ENCODE measurements around the gene SYCE1L. TPM values are rescaled to one million over a fixed set of nuclear protein-coding genes. Genes with fewer than 3 reads are reported as not detected.

The SYCE1L gene
- polyA plus RNA-seq, 2 of the 4 experiments (the other 2 are of a cell fraction) = 1.4 to 6.6 TPM

DNA sequence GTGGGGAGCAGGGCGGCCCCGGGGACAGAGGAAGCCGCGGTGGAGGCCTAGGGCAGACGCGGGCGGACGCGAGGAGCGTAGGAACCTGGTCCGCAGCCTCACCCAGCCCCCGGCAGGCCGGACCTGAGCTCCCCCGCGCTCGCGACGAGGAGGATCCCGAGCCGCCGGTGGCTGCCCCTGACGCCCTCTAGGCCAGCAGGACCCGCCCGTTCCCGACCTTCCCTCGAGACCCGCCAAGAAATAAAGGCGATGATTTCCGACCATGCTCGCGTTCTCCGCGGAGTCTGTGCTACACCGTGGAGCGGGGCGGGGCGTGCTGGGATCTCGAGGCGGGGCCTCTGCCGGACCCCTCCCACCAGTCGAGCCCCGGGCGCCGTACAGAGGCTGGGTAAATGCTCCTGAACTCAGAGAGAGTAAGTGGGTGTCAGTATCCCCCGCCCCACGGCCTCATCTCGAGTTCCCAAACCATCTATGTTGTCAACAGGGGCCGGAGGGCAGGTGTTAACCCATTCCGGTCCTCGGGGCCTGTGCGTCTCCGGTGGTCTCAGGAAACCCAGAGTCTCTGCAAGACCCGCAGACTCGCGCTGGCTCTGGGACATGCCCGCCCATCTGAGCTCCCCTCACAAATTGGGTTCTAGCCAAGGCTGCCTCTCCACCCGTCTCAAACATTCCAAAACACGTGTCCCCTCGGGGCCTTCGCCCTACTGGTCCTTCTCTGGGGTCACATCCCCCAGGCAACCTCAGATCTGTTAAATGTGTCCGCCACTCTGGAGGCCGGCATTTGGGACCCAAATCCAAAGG is 13.7 kb downstream of the SYCE1L start:
- FAIRE-seq (no peak), ATAC-seq (peak; percentile 72 to 90), DNase-seq (ENCODE audit: low read depth in 1 of 2, low spot score in 1 of 2) (peak; percentile 73 to 78)
- Histone ChIP-seq H3K4me3 (peak overlapping the region; percentile 82), H3K4me1 (peaks cover 33% of the 10 kb centered on the region), H3K27ac (peak overlapping the region; percentile 94), H3K9me3 (no peaks in the 10 kb centered on the region), H3K4me2 (peak overlapping the region; percentile 98)
- ChIA-PET POLR2A (interaction anchor here (1.4 to 2.8 kb wide), 4 partner anchors 10 to 22 kb away, joined by 3 to 14 read pairs (median 6); partner anchors contain the start of gene MON1B), CTCF (interaction anchor here (0.5 to 1.9 kb wide), 5 partner anchors 10 to 19 kb away, joined by 3 to 5 read pairs (median 3); no protein-coding TSS in a partner anchor)
- TF ChIP-seq CHD4 (IDR thresholded peaks at IDR 0.05; ENCODE audit: borderline replicate concordance) (no peak), MAFK (IDR thresholded peaks at IDR 0.05; ENCODE audit: partially characterized antibody) (no peak), JUN (IDR thresholded peaks at IDR 0.05) (peak in 1 of 2 experiments; percentile 24; a peak in 2 of 5 replicates), POLR2A (IDR thresholded peaks at IDR 0.05; ENCODE audit: low read length) (peak; percentile 51), KDM1A (IDR thresholded peaks at IDR 0.05; ENCODE audit: low read depth) (no peak), HOXA7 (CRISPR knock-in tag; IDR thresholded peaks at IDR 0.05) (no peak), RNF2 (IDR thresholded peaks at IDR 0.05; ENCODE audit: borderline replicate concordance, low read depth) (peak; percentile 33; the same call in 1 of the 2 replicates), RCOR1 (IDR thresholded peaks at IDR 0.05; ENCODE audit: low read depth, low read length) (no peak), PHF8 (IDR thresholded peaks at IDR 0.05; ENCODE audit: borderline replicate concordance, low read depth) (peak; percentile 12; the same call in 1 of the 2 replicates)
- TF ChIP-seq, protein P1, sequence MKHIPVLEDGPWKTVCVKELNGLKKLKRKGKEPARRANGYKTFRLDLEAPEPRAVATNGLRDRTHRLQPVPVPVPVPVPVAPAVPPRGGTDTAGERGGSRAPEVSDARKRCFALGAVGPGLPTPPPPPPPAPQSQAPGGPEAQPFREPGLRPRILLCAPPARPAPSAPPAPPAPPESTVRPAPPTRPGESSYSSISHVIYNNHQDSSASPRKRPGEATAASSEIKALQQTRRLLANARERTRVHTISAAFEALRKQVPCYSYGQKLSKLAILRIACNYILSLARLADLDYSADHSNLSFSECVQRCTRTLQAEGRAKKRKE (CRISPR knock-in tag; IDR thresholded peaks at IDR 0.05; ENCODE audit: low read depth) = no peak
- 12% methylated on average over 18 of the region's 62 CpGs for WGBS (ENCODE audit: missing lambda C conversion rate)

DNA sequence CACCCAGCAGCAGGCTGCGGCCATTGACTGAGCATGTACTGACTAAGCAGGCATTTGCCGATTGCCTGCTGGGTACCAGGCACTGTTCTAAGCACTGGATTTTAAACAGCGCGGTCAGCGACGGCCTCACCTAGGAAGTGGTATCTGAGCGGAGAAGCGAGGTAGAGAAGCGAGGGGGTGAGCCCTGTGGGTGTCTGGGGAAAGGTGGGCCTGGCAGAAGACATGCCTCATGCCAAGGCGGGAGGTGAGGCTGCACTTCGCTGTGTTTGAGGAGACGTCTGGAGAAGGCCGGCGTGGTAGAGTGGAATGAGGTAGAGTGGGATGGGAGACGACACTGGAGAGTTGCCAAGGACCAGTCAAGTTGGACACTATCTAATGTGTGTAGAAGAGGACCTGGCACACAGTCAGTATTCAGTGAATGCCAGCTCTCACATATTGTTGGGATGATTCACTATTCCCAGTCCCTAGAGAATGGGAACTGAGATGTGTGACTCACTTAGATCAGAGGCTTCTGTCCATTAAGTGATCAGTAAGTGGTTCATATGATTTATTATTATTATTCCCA is 14.4 kb downstream of the SYCE1L start:
- Histone ChIP-seq H3K9me3 (no peaks in the 10 kb centered on the region), H3K4me2 (peak overlapping the region; percentile 98), H3K27ac (peak overlapping the region; percentile 94), H3K4me1 (peaks cover 39% of the 10 kb centered on the region), H3K4me3 (peak overlapping the region; percentile 82)
- CTCF ChIA-PET = interaction anchor here (0.5 to 1.6 kb wide), 6 partner anchors 10 to 447 kb away, joined by 3 to 7 read pairs (median 4); no protein-coding TSS in a partner anchor
- POLR2A ChIA-PET = interaction anchor here (2.8 kb wide), 1 partner anchor 23 kb away, joined by 14 read pairs; the partner anchor contains the start of gene MON1B
- FAIRE-seq (peak; percentile 98), ATAC-seq (peak; percentile 58 to 69), DNase-seq (ENCODE audit: low read depth in 1 of 2, low spot score in 1 of 2) (peak; percentile 90 to 93)
- WGBS (ENCODE audit: missing lambda C conversion rate) = 6% methylated on average over 15 of the region's 15 CpGs
- TF ChIP-seq FOSB (CRISPR knock-in tag; IDR thresholded peaks at IDR 0.05) (no peak; the same call in 1 of the 2 replicates), RNF2 (IDR thresholded peaks at IDR 0.05; ENCODE audit: borderline replicate concordance, low read depth) (no peak), CHD4 (IDR thresholded peaks at IDR 0.05; ENCODE audit: borderline replicate concordance) (no peak), FOXS1 (CRISPR knock-in tag; IDR thresholded peaks at IDR 0.05) (no peak), RFX5 (IDR thresholded peaks at IDR 0.05) (no peak), FOSL2 (IDR thresholded peaks at IDR 0.05) (peak; percentile 92), FOSL2 (CRISPR knock-in tag; IDR thresholded peaks at IDR 0.05) (peak; percentile 96), ZC3H11A (IDR thresholded peaks at IDR 0.05) (no peak), EHF (CRISPR knock-in tag; IDR thresholded peaks at IDR 0.05) (no peak), KDM1A (IDR thresholded peaks at IDR 0.05; ENCODE audit: low read depth) (no peak), HOXA7 (CRISPR knock-in tag; IDR thresholded peaks at IDR 0.05) (no peak), EP300 (IDR thresholded peaks at IDR 0.05) (peak in 1 of 2 experiments; percentile 43; a peak in 1 of 5 replicates), CEBPB (IDR thresholded peaks at IDR 0.05) (no peak), KDM5A (IDR thresholded peaks at IDR 0.05) (no peak), HOXB5 (CRISPR knock-in tag; IDR thresholded peaks at IDR 0.05) (peak; percentile 45; the same call in 1 of the 2 replicates), CHD2 (IDR thresholded peaks at IDR 0.05; ENCODE audit: low read length, partially characterized antibody) (no peak), PHF8 (IDR thresholded peaks at IDR 0.05; ENCODE audit: borderline replicate concordance, low read depth) (no peak), RARB (CRISPR knock-in tag; IDR thresholded peaks at IDR 0.05) (no peak)
- TF ChIP-seq, protein P2, sequence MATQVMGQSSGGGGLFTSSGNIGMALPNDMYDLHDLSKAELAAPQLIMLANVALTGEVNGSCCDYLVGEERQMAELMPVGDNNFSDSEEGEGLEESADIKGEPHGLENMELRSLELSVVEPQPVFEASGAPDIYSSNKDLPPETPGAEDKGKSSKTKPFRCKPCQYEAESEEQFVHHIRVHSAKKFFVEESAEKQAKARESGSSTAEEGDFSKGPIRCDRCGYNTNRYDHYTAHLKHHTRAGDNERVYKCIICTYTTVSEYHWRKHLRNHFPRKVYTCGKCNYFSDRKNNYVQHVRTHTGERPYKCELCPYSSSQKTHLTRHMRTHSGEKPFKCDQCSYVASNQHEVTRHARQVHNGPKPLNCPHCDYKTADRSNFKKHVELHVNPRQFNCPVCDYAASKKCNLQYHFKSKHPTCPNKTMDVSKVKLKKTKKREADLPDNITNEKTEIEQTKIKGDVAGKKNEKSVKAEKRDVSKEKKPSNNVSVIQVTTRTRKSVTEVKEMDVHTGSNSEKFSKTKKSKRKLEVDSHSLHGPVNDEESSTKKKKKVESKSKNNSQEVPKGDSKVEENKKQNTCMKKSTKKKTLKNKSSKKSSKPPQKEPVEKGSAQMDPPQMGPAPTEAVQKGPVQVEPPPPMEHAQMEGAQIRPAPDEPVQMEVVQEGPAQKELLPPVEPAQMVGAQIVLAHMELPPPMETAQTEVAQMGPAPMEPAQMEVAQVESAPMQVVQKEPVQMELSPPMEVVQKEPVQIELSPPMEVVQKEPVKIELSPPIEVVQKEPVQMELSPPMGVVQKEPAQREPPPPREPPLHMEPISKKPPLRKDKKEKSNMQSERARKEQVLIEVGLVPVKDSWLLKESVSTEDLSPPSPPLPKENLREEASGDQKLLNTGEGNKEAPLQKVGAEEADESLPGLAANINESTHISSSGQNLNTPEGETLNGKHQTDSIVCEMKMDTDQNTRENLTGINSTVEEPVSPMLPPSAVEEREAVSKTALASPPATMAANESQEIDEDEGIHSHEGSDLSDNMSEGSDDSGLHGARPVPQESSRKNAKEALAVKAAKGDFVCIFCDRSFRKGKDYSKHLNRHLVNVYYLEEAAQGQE (IDR thresholded peaks at IDR 0.05) = no peak
- TF ChIP-seq, protein P3, sequence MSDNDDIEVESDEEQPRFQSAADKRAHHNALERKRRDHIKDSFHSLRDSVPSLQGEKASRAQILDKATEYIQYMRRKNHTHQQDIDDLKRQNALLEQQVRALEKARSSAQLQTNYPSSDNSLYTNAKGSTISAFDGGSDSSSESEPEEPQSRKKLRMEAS (IDR thresholded peaks at IDR 0.05) = peak; percentile 97
- TF ChIP-seq, protein P4, sequence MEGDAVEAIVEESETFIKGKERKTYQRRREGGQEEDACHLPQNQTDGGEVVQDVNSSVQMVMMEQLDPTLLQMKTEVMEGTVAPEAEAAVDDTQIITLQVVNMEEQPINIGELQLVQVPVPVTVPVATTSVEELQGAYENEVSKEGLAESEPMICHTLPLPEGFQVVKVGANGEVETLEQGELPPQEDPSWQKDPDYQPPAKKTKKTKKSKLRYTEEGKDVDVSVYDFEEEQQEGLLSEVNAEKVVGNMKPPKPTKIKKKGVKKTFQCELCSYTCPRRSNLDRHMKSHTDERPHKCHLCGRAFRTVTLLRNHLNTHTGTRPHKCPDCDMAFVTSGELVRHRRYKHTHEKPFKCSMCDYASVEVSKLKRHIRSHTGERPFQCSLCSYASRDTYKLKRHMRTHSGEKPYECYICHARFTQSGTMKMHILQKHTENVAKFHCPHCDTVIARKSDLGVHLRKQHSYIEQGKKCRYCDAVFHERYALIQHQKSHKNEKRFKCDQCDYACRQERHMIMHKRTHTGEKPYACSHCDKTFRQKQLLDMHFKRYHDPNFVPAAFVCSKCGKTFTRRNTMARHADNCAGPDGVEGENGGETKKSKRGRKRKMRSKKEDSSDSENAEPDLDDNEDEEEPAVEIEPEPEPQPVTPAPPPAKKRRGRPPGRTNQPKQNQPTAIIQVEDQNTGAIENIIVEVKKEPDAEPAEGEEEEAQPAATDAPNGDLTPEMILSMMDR (IDR thresholded peaks at IDR 0.05) = no peak
- TF ChIP-seq, protein P5, sequence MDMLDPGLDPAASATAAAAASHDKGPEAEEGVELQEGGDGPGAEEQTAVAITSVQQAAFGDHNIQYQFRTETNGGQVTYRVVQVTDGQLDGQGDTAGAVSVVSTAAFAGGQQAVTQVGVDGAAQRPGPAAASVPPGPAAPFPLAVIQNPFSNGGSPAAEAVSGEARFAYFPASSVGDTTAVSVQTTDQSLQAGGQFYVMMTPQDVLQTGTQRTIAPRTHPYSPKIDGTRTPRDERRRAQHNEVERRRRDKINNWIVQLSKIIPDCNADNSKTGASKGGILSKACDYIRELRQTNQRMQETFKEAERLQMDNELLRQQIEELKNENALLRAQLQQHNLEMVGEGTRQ (IDR thresholded peaks at IDR 0.05) = no peak

Data from A549 (cell line).